C4-2B (cell line): ENCODE measurements around the gene MIPOL1.

ENCODE experiments used
- ZFX ChIP-seq: fragments of 450-650 bp; IDR thresholded peaks from 2 replicates; pipeline ENCODE4 v1.6.1; 2017
- TF ChIP-seq, protein P1 (sequence below): fragments of 450-650 bp; conservative IDR thresholded peaks from 2 replicates; pipeline ENCODE4 v1.5.1; 2017; ENCODE audit warnings: mild to moderate bottlenecking

DNA sequence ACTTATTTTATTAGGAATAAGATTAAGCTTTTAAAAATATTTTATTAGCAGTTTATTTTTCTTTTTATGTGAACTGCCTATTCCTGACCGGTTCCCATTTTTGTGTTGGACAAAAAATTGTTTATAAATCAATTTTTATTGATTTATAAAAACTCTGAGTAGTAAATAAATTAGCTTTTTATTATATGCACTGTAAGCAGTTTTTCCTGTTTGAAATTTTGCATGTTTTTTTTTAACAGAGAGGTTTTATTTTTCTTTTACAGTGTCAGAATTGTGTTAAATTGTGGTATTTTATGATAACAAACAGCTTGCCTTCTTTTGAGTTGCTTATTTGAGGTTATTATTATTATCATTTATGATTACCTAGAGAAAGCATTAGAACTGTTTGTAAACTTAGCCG lies 329.3 kb downstream of the MIPOL1 start:
- TF ChIP-seq, protein P1, sequence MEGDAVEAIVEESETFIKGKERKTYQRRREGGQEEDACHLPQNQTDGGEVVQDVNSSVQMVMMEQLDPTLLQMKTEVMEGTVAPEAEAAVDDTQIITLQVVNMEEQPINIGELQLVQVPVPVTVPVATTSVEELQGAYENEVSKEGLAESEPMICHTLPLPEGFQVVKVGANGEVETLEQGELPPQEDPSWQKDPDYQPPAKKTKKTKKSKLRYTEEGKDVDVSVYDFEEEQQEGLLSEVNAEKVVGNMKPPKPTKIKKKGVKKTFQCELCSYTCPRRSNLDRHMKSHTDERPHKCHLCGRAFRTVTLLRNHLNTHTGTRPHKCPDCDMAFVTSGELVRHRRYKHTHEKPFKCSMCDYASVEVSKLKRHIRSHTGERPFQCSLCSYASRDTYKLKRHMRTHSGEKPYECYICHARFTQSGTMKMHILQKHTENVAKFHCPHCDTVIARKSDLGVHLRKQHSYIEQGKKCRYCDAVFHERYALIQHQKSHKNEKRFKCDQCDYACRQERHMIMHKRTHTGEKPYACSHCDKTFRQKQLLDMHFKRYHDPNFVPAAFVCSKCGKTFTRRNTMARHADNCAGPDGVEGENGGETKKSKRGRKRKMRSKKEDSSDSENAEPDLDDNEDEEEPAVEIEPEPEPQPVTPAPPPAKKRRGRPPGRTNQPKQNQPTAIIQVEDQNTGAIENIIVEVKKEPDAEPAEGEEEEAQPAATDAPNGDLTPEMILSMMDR = no peak
- TF ChIP-seq ZFX = no peak
